OCI-M2 (cell line): ENCODE results near the gene TMEM151A.
A peak's percentile ranks its signal among the peaks of the same experiment; 100 is the strongest.
"Not testable (repeated sequence)": the region's sequence is repeated elsewhere in the genome, so short reads cannot be mapped to it uniquely, and the experiment has no call there.

Experiments used
- DNase-seq: peaks from one replicate; lab custom pipeline; 2025; ENCODE audit not compliant: unreplicated experiment; lab: John Stamatoyannopoulos, UW

Gene TMEM151A

GRCh38 chr11:66267379-66268243 is 24.1 kb upstream of the TMEM151A start:
- DNase-seq: no peak

- DNase-seq: peak; percentile 84
These were observed 23.3 kb upstream of the TMEM151A start, which contains the start of gene RAB1B for GRCh38 chr11:66268244-66268951. Gene RAB1B, plus strand, starts transcription at chr11:66268639. Its CDS starts 41 bp downstream, at chr11:66268680.

- no peak for DNase-seq
These were observed 22.5 kb upstream of the TMEM151A start for GRCh38 chr11:66268952-66269905.

GRCh38 chr11:66271816-66272215 is 19.9 kb upstream of the TMEM151A start:
- no peak for DNase-seq

- DNase-seq: no peak
These were observed 19.1 kb upstream of the TMEM151A start for GRCh38 chr11:66272596-66272995.

- no peak for DNase-seq
These were observed 17.5 kb upstream of the TMEM151A start for GRCh38 chr11:66274219-66274618.

GRCh38 chr11:66275396-66275795 is 16.3 kb upstream of the TMEM151A start:
- no peak for DNase-seq

- no peak for DNase-seq
These were observed 15.6 kb upstream of the TMEM151A start for GRCh38 chr11:66275984-66276612.

GRCh38 chr11:66276619-66277018 is 15.1 kb upstream of the TMEM151A start:
- DNase-seq: not testable (repeated sequence)

- DNase-seq: not testable (repeated sequence)
These were observed 14.6 kb upstream of the TMEM151A start for GRCh38 chr11:66277064-66277463.

- DNase-seq: no peak
These were observed 14.0 kb upstream of the TMEM151A start, which contains the start of gene CNIH2 for GRCh38 chr11:66277471-66278362. Gene CNIH2, plus strand, starts transcription at chr11:66278175. Its CDS starts 282 bp downstream, at chr11:66278457.

- DNase-seq: no peak
These were observed 13.2 kb upstream of the TMEM151A start for GRCh38 chr11:66278363-66279091.

GRCh38 chr11:66279092-66279734 is 12.5 kb upstream of the TMEM151A start:
- DNase-seq: no peak

GRCh38 chr11:66280428-66280827 is 11.3 kb upstream of the TMEM151A start:
- DNase-seq: no peak

- no peak for DNase-seq
These were observed 10.7 kb upstream of the TMEM151A start for GRCh38 chr11:66281001-66281400.

- no peak for DNase-seq
These were observed 9.8 kb upstream of the TMEM151A start for GRCh38 chr11:66281776-66282467.
